Activated effector memory CD4-positive, alpha-beta T cell treated with anti-CD3 and anti-CD28 coated beads, Interleukin-2, amount 50 U/mL, for 16 hours (primary cell): Measurements from ENCODE around the gene MTHFSD.

ENCODE experiments used
- DNase-seq: peaks from one replicate; pipeline ENCODE4 v3.0.0-alpha.2; 2020

MTHFSD gene

GRCh38 chr16:86568677-86569623, 13.9 kb upstream of the MTHFSD start:
- DNase-seq: no peak

- no peak for DNase-seq
These were observed 12.9 kb upstream of the MTHFSD start for GRCh38 chr16:86567701-86568581.

GRCh38 chr16:86566966-86567700, 12.1 kb upstream of the MTHFSD start:
- no peak for DNase-seq

DNA sequence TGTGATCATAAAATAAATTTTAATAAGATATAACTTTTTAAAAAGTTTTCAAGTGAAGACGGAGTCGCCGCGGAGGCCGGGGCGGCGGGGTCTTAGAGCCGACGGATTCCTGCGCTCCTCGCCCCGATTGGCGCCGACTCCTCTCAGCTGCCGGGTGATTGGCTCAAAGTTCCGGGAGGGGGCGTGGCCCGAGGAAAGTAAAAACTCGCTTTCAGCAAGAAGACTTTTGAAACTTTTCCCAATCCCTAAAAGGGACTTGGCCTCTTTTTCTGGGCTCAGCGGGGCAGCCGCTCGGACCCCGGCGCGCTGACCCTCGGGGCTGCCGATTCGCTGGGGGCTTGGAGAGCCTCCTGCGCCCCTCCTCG, 11.5 kb upstream of the MTHFSD start, which contains the start of gene FOXC2:
Gene FOXC2 (plus strand): TSS at position 229 of the 365 bp plus-strand sequence. CDS start 507 bp downstream, outside the sequence.
- DNase-seq: peak; percentile 80

- no peak for DNase-seq
These were observed 10.8 kb upstream of the MTHFSD start for GRCh38 chr16:86565644-86566511.

DNA sequence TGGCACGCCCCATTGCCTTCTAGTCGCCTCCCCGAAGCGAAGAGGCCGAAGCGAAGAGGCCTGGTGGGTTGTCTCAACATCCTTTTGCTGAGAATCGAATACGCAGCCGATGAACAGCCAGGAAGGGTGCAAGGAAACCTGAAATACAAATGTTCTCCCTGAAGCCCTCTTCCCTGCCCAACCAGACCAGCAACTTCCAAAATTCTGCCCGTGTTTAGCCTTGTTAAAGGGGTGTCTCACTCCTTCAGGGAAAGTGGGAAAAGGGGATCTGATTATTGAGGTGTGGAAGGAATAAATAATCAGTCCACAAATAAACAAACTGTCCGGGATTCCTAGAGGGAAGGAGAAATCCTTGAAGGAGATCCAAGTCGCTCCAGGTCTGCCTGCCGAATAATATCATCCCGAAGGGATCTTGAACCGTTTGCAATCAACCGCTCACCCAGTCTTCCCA, 10.2 kb upstream of the MTHFSD start:
- no peak for DNase-seq

- peak; percentile 94 for DNase-seq
These were observed 8.7 kb upstream of the MTHFSD start for GRCh38 chr16:86563469-86564345.

DNA sequence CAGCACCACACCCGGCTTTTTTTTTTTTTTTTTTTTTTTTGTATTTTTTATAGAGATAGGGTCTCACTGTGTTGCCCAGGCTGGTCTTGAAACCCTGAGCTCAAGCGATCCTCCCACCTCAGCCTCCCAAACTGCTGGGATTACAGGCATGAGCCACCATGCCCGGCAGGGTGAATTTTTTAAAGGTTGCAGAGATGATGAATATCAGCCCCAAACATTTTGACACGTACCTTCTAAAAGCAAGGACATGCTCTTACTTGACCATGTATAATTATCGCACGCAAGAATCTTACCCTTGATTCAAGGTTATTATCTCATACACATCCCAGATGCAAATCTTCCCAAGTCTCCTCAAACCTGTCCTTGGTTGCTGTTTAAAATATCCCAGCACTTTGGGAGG, 7.3 kb upstream of the MTHFSD start:
- no peak for DNase-seq

DNA sequence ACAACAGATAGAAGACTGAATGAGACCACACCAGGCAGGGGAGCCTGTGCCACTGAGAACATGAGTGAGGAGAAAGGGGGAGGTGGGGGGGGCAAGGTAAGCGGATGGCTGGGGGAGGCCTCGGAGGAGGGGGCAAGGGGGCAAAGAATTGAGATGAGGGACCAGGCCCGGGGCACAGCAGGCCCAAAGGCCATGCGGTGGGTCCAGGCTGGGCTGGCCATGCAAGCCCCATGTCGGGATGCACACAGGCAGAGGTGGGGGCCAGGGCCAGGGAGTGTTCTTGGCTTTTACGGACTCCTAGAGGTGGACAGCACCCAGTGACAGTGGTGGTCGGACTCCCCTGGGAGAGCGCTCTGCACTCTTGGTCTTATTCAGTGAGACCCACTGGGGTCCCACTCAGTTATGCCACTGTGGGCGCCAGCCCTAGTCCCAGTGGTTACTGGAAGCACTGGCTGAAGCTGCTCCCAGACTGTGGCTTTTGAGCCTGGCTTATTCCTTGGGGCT, 4.8 kb upstream of the MTHFSD start:
- DNase-seq: no peak

- DNase-seq: no peak
These were observed 3.5 kb upstream of the MTHFSD start for GRCh38 chr16:86558355-86559193.

DNA sequence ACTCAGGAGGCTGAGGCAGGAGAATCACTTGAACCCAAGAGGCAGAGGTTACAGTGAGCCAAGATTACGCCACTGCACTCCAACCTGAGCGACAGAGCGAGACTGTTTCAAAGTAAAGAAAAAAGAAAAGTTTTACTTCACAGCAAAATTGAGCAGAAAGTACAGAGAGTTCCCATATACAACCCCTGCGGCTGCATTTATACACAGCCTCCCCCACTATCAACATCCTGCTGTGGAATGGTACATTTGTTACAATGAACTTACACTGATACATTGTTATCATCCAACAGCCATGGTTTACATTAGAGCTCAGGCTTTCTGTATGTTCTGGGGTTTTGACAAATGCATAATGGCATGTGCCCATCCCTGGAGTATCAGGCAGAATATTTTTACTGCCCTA, 2.6 kb upstream of the MTHFSD start:
- no peak for DNase-seq

- no peak for DNase-seq
These were observed 1.5 kb upstream of the MTHFSD start for GRCh38 chr16:86556576-86556975.

DNA sequence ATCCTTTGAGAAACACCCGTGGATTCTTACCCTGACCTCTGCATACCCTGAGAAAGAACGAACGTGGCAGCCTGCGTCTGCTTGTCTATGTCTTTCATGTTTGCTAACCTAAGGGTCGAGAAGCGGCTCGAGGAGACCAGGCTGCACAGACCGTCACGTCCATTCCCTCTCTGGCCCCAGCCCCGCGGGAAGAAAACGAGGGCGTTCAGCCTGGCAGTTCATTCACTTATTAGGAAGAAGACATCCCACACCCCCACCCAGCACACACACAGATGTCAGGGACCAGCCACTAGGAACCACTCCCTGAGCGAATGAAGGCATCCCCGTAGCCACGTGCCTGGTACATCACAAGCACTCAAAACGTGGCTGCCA, 655 bp upstream of the MTHFSD start:
- DNase-seq: no peak

GRCh38 chr16:86554599-86554916, 477 bp downstream of the MTHFSD start:
- DNase-seq: no peak

DNA sequence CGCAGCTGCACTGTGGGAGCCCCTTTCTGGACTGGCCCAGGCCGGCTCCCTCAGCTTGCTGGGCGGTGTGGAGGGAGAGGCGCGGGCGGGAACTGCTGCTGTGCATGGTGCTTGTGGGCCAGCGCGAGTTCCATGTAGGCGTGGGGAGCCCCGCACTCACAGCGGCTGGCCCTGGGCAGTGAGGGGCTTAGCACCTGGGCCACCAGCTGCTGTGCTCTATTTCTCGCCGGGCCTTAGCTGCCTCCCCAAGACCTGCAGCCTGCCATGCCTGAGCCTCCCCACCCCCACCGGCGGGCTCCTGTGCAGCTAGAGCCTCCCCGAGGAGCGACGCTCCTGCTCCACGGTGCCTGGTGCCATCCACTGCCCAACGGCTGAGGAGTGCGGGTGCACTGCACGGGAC, 1.7 kb downstream of the MTHFSD start:
- no peak for DNase-seq

DNA sequence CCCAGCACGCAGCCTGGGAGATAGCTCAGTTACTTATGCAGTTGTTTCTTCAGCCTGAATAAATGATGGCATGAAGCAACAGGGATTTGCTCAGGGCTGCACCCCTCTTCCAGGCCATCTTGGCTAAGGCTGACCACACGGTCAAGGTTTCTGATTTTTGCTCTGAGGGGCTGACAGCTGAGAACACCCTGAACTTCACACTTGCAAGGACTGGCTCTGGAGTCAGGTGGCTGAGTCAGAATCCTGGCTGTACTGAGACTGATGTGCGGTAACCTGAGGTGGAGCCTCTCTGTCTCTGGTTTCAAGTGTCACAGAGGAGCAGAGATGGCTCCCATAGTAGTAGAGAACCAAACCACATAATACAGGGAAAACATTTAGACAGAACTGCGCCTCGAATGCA, 4.8 kb downstream of the MTHFSD start:
- DNase-seq: no peak

GRCh38 chr16:86549893-86550190, 5.2 kb downstream of the MTHFSD start:
- no peak for DNase-seq

DNA sequence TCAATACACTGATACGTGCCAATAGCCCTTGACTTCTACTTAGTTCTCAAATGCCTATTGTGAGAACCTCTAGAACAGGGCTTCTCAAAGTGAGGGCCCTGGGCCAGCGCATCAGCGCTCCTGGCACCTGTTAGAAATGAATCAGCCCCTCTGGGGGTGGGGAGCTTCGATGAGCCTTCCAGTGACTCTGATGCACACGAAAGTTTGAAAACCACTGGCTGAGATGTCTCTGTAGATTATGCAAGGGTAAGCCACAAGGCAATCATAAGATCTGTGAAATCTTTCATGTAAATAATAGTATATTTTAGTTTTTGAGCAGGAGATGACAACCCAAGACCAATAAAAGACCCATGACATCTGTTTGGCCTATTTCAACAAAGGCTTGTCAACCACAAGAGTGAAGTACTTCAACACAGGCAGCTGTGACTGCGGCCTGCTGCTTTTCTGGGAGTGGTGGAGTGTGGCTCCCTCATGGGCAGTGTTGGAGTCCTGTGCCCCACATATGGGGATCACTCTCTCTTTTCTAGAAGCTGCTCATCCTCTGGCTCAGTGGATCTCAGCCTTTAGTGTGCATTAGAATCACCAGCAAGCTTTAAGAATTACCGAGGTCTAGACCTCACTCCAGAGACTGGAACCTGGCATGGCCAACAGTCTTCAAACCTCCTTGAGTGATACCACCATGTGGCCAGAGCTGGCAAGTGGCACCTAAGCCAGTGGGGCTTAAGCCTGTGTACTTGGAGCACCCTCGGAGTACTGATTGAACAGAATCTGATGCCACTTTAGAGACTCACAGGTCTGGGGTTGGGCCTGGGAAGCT, 5.8 kb downstream of the MTHFSD start:
- DNase-seq: no peak

DNA sequence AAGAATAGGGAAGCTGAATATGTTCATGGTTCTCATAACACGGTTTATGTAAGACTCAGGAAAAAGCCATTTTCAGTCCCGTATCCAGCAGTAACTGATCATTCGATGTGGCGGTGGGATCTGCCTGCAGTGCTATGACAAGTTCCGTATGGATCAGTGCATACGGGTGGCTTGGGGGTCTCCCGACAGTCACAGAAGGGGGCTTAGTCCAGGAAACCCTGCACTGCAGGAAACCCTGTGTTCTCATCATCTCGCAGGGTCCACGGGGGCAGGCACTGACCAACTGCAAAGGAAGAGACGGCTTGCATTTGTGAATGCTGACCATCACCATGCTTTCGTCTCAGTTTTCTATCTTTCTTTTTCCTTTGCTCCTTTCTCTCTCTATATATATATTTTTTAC, 7.7 kb downstream of the MTHFSD start:
- DNase-seq: no peak
